Mesenteric fat pad (tissue), 1 donor: ENCODE results near the gene SLC16A1. TPM values are rescaled to one million over a fixed set of nuclear protein-coding genes. Genes with fewer than 3 reads are reported as not detected.
"Not testable (repeated sequence)": the region's sequence is repeated elsewhere in the genome, so short reads cannot be mapped to it uniquely, and the experiment has no call there.

Source experiments
- DNase-seq: peaks from one replicate; pipeline ENCODE4 v3.0.0-alpha.2; 2020; ENCODE audit warnings: low spot score
- total RNA-seq: library from RNA; stranded (reverse); fragmentation: NEBNext Ultra II Directional; extraction: Animal tissue kit (Norgen Biotek cat#: 25700); gene quantifications from one replicate; pipeline ENCODE4 v1.2.1, GENCODE V29; 2021
- donor health status: DM: yes; HTN: yes; CAD: no.

The SLC16A1 gene
- total RNA-seq, 1 donor from 2014 or later = 52.9 TPM

DNA sequence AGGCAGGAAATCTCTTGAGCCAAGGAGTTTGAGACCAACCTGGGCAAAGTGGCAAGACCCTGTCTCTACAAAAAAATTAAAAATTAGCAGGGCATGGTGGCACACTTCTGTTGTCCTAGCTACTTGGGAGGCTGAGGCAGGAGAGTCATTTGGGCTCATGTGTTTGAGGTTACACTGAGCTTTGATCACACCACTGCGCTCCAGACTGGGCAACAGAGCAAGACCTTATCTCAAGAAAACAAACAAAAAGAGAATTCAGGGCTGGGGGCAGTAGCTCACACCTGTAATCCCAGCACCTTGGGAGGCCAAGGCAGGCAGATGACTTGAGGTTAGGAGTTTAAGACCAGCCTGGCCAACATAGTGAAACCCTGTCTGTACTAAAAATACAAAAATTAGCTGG is 17.8 kb upstream of the SLC16A1 start:
- DNase-seq = no peak

DNA sequence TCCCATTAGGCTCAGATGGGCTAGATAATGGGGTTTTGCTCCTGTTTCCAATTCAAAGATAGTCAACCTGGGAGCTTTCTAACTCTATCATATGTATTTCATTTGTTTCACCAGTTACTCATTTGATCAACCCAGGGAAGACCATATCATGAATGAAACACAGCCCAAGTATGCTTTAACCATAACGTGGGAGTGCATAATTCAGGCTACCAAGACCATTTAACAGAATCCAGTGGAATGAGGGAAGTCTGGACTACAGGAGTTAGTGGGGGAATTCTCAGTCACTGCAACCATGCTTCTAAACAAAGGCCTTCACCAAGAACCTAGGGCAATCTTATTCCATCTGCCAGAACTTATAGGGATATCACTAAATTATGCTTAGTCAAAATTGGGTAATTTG is 15.0 kb upstream of the SLC16A1 start:
- no peak for DNase-seq

DNA sequence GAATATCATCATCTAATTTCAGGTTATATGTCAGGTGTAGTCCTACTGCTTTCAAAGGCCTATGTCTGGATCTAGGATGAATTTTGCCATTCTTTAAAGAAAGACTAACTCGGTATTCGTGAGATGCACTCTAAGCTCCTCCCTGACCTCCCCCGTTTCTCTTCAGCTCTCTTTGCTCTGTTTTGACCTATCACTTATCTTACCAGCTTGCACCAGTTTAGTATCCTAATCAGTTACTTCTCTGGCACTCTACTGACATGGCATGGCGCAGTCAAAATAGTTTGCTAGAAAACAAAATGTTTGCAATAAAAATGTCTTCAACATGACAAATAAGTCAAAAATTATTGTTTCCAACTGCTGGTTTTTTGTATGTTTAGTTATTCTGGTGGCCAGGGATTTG is 8.4 kb upstream of the SLC16A1 start:
- no peak for DNase-seq

DNA sequence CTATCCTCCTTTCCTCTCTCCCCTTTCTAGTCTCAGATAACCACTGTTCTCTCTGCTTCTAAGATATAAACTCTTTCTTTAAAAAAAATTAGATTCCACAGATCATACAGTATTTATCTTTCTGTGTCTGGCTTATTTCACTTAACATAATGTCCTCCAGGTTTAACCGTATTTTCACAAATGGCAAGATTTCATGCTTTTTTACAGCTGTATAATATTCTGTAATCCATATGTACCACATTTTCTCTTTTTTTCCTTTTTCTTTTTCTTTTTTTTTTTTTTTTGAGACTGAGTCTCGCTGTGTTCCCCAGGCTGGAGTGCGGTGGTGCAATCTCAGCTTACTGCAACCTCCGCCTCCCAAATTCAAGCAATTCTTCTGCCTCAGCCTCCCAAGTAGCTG is 5.1 kb upstream of the SLC16A1 start:
- no peak for DNase-seq

DNA sequence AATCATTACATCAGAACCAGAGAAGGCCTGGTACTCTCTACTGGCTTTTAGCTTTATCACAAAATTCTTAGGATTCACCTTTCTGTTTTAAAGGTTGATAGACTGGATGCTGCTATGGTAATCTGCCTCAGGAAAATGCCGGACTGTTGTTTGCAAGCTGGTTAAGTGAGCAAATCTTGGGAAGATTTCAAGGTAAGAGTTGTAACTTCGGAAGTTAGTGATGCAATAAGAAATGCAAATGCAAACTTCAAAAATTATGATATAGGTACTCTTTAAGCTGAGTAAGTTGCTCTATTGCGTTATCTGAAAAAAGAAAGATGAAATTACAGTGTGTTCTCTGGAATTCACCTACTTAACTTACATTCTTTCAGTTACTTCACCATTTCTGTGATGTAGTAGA is 4.4 kb upstream of the SLC16A1 start:
- DNase-seq = no peak

DNA sequence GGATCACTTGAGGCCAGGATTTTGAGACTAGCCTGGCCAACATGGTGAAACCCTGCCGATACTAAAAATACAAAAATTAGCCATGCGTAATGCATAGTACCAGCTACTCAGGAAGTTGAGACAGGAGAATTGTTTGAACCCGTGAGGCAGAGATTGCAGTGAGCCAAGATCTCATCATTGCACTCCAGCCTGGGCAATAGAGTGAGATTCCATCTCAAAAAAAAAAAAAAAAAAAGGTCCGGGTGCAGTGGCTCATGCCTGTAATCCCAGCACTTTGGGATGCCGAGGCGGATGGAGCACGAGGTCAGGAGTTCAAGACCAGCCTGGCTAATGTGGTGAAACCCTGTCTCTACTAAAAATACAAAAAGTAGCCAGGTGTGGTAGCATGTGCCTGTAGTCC is 2.2 kb upstream of the SLC16A1 start:
- DNase-seq = not testable (repeated sequence)

DNA sequence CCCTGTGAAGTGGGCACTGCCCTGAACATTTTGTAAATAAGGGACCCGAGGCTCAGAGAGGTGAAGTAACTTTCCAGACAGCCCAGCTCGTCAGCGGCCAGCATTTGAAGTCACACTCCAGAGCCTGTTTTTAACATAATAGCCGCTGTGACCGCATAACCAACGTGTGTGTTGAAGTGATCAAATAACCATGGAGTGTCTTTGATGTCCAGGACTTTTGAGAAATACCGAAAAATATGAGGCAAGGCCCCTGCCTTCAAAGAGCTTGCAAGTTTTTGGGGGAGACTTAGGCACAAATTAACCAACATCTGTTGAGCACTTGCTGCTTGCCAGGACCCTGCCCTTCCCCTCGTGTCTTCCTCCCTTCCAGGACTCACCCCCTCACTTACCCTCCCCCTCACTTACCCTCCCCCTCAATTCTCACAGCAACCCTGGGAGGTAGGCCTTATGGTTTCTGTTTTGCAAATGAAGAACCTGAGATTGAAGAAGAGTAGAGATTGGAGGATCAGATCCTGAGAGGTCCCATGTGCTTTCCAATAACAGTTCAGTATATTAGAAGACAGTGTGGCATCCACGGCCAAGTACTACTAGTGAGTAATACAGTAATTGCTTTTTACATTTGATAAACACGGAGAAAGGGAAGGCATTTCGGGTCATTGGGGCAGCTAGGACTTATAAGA is 1.3 kb upstream of the SLC16A1 start:
- DNase-seq = no peak

DNA sequence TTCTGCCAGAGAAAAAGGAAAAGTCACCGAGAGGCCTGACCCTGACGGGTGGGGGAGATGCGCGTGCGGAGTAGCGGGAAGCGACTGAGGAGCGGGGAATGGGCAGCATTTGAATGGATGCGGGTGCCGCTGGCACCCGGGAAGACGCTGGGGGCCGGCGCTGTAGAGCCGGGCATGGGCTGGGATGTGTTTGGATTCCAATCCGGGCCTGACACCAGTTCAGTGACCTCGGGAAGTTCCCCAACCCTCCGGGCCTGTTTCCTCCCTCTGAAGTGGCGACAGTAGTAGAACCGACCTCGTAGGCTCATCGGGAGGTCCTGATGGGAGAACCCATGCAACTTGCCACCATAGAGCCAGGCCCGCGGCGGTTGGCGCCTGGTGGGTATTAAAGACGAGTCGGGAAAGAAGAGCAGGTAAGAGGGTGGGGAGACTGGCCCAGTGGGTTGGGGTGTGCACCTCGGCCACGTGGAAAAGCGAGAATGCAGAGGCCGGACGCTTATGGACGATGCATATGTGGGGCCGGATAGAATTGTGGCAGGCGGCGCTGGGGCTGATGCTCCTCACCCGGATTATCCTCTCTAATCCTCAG is 642 bp upstream of the SLC16A1 start:
- DNase-seq = no peak

DNA sequence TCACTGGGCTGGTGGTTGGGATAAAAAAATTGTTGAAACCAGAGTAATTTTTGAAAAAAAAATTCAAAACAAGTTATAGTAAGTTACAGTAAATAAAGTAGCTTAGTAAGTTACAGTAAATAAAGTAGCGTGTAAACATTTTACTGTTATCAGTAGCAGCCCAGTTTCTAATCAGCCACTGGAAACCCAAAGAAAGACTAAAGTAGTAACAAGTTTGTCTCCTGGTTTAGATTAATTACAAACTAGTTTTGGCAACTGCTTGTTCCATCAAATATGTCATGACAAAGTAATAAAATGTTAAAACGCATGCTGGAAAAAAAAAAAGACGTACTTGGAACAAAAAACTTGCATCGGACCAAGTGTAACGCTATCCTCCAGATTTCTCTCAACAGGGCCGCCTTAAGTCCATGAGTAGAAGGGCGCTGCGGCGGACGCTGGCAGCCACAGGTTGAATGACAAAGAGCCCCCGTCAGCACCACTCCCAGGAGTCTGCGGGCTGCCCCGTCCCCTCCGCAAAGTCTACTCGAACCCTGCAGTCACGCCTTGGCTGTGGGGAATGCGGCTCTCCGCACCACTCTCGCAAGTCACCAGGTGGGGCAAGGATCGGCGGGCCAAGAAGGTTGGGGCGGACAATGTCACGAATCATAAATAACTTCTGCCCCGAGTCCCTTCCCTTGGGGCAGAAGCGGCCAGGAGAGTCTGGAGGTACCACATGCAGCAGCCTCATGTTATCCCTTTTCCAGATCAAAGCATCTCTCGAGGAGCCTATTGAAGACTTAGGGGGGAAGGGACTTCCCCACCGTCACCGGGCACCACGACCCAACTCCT is 837 bp downstream of the SLC16A1 start:
- no peak for DNase-seq

DNA sequence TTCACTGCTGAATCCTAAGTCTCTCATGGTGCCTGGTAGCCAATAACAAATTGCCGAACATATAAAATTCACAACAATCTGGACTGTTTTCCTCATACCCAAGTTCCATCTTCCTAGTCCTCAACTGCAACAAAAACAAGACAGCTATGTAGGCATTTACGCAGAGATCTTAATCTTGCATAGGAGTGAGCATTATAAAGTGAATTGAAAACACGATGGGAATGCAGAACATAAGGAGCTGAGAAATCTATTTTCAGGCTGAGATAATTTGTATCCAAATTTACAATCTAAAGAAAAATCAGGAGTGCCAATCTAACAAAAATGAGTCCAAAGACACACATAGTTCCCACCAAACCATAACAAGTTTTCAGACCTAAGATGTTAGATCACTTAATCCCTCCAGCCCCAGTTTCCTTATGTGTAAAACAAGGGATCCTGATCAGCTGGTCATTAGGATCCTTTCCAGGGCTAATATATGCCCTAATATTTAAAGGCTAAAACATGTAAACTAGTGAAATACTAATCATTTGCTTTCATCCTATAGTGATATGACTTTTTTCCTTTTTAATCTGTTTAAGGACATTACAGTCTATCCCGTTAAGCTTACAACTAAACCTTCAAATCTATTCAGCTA is 1.9 kb downstream of the SLC16A1 start:
- DNase-seq = no peak

DNA sequence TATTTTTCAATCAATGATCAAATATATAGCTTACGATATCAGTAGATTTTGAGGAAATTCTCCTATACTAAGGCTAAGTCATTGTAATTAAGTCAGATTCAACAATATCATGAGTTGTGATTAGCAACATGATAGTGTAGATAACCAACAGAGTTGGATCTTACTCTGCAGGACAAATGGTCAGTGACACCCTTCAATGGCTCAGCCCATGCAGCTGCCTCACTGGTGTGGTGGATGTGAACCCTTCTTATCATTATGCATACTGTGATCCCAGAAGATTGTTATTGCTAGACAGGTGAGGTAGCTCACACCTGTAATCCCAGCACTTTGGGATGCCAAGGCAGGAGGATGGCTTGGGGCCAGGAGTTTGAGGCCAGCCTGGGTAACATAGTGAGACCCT is 5.6 kb downstream of the SLC16A1 start:
- no peak for DNase-seq

DNA sequence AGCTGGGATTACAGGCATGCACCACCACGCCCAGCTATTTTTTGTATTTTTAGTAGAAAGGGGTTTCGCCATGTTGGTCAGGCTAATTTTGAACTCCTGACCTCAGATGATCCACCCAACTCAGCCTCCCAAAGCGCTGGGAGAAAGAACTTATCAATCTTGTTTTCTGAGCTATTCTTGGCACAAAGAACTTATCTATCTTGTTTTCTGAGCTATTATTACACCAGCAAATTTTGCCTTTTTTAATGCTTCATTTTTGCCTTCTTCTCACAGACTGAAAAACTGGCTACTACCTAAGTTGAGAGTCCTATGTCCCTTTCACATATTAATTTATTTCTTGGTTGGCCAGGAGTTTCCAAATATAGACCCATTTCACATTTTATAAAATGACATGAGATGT is 9.3 kb downstream of the SLC16A1 start:
- DNase-seq = no peak

DNA sequence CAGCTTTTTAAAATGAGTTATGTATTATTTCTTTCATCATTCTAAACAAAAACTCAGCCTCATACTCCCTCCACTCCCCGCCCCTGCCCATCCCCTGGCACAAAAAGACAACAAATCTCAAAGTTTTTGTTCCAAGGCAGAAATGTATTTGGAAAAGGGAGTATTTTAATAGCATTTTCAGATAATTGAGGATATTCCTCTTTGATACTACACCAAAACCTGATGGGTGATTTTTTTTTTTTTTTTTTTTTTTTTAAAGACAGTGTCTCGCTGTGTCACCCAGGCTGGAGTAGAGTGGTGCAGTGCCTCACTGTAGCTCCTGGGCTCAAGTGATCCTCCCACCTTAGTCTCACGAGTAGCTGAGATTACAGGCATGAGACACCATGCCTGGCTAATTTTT is 16.2 kb downstream of the SLC16A1 start:
- DNase-seq = no peak

DNA sequence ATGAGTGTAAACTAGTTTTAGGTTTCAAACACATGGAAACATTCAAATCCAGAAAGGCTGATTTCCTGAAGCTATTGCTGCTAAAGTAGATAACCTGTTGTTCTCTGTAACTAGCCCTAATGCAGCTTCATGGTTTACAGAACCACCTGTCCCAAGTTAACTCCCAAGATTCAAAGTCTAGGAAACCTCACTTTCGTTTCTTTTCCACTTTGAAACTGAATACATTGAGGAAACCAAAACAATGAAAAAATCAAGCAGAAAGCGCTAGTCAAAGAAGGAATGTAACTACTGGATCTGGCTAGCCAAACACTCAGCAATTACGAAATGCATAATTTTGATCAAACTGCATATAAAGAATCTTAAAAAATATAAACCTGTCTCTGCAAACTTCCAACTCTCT is 17.8 kb downstream of the SLC16A1 start:
- no peak for DNase-seq

DNA sequence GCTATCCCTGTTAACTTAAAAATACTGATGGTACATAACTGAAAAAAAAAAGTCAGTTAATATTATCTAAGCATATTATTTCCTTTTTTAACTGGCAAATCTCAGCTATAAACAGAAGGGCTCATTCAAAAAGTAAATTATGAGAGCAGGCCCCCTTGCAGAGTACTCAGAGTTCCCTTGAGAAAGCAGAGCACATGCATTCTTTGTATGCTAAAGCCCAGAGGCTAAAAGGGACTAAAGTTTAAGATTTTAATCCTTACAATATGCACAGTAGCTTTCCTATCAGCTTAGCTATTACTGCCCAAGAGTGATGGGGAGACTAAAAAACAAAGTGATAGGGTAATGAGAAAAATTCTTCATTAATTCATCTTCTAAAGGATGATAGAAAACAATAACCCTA is 18.5 kb downstream of the SLC16A1 start:
- DNase-seq = no peak

DNA sequence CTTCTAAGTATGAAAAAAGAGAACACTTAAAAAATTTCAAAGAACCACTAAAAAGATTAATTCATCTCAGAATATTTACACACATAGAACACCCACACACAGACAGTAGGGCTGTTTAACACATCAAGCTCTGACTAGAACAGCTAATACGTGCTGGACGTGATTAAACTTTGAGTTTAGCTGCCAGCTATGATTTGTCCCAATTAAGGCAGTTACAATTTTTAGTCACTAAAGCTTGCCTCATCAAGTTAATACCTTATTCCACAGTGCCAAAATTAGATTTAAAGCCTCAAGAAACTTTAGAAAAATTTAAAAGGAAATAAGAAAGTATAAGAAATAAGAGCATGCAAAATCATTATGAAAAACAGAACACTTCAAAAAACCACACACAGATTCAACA is 18.9 kb downstream of the SLC16A1 start:
- DNase-seq = no peak

DNA sequence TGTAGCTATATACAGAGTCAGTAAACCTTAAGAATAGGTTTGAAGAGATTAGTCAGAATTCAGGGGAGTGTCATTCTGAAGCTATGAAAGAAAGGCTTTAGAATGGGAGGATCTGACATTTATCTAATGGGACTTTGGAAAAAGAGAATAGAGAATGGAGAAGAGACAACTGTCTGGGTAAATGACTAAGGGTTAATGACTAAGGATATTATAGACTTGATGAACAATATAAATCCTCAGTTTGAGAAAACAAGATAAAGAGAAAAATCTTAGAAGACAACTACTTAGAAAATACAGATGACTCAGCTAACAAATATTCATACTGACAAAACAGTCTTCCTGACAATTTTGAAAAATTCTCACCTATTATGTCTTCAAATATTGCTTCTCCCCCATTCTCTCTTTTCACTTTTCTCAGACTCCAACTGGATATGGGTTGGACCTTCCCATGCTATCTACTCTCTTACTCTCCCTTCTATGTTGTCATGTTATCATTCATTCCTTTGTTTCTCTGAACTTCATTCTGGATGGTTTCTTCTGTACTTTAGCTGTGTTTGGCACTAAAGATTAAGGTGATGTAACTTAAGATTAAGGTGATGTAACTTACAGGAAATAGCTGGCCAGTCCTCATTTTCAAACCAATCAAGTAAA is 20.4 kb downstream of the SLC16A1 start:
- no peak for DNase-seq

DNA sequence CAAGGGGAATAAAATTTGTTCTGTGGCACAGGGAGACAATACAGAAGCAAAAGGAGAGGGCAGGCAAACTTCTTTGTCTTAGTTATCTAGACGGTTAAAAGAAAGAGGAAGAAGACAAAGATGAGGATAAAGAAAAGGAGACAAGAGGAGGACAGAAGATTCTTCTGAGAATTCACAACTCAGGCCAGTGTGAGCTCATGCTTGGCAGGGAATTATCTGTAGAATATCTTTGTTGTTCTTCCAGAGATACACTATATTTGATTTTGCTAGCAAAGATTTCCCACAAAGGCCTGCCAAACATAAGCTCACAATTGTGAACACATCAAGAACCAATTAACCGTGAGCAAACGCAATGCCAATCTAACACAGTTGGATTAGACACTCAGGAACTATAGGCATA is 21.4 kb downstream of the SLC16A1 start:
- DNase-seq = no peak

DNA sequence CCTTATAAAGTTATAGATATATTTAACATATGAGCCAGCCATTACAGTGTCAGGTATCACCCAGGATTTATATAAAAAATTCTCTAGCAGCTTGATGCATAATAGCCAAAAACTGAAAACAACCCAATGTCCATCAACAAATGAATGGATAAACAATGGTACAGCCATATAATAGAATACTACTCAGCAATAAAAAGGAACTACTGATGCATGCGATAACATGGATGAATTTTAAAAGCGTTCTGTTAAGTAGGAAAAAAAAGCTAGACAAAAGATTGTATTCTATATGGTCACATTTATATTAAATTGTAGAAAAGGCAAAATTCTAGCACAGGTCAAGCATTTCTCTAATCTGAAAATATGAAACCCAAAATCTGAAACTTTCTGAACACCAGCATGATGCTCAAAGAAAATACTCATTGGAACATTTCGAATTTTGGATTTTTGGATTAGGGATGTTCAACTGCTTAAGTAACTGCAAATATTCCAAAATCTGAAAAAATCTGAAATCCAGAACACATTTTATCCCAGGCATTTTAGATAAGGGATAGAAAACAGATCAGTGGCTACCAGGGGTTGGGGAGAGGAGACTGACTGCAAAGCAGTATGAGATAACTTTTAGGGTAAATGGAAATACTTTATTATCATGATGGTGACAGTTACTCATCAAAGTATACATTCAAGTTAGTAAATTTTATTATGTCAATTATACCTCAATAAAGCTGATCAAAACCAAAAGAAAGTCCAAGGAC is 22.0 kb downstream of the SLC16A1 start:
- DNase-seq = no peak

DNA sequence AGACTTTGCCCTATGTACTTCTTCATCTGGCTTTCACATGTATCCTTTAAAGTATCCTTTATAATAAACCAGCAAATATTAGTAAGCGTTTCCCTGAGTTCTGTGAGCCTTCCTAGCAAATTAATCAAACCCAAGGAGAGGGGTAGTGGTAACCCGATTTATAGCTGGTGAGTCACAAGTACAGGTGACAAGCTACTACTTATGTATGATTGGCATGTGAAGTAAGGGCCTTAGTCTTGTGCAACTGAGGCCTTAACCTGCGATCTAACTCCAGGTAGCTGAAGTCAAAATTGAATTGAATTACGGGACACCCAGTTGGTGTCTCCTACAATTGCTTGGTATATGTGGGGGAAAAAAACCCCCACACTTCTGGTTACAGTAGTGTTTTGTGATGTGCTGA is 26.0 kb downstream of the SLC16A1 start:
- DNase-seq = no peak

DNA sequence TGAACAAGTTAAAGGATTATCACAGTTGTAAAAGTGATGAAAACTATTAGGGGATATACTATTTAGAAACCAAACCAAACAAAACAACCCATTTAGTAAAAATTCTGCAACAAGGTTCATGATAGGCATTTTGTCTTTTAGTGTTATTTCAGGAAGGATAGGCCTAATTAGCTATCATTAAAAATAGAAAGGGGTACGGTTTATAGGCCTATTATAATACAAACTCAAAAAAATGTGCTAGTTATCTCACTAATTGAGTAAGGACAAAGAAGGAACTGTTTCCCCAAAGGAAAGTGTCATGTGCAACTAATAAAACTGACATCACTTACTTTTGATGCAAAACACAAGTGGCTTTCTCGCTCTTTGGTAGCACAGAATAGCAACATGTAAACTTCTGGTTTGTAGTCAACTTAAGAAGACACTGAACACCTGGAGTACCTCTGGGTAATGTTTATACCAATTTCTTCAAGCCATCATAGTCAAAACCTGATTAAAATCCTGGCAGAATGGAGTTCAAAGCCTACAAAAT is 28.5 kb downstream of the SLC16A1 start:
- DNase-seq = no peak
